Mucosa of descending colon (tissue), 3 donors: Measurements from ENCODE around the gene IYD. TPM values are rescaled to one million over a fixed set of nuclear protein-coding genes. Genes with fewer than 3 reads are reported as not detected.

Source experiments
- ATAC-seq: fragments of 200-7000 bp; cut with Tn5 transposase; one replicate; pipeline ENCODE4 v1.9.1; 2020; ENCODE audit warnings: mild to moderate bottlenecking, moderate library complexity
- DNase-seq, 3 donors: peaks; one replicate each; pipeline ENCODE4 v3.0.0-alpha.2; 2020
- H3K36me3 ChIP-seq: fragments of 200-600 bp; one replicate; pipeline ENCODE4 v1.8.0; 2021; ENCODE audit warnings: low read depth, mild to moderate bottlenecking
- H3K4me1 ChIP-seq: fragments of 200-600 bp; one replicate; pipeline ENCODE4 v1.8.0; 2021; ENCODE audit warnings: low read depth, mild to moderate bottlenecking
- H3K4me3 ChIP-seq: fragments of 200-600 bp; one replicate; pipeline ENCODE4 v1.8.0; 2021; ENCODE audit warnings: mild to moderate bottlenecking
- H3K9me3 ChIP-seq: fragments of 200-600 bp; one replicate; pipeline ENCODE4 v1.8.0; 2021; ENCODE audit warnings: mild to moderate bottlenecking
- CTCF ChIP-seq: fragments of 200-600 bp; IDR thresholded peaks from one replicate; pipeline ENCODE4 v1.8.0; 2022; ENCODE audit warnings: antibody characterized with exemption, mild to moderate bottlenecking
- intact Hi-C, 2 donors: fragments of 100-400 bp; cut with DNase I in 1 of 2; cut with micrococcal nuclease in 1 of 2; formaldehyde crosslinking; loops; one replicate each; pipeline versions ENCODE4 v1.11.0 to v1.11.1; 2022; cut with DNase I, micrococcal nuclease
- total RNA-seq, 3 donors: library from RNA; stranded (reverse); fragmentation: NEBNext Ultra II Directional in 2 of 3; extraction: Animal tissue kit (Norgen Biotek cat#: 25700) in 2 of 3; gene quantifications; one replicate each; pipeline versions ENCODE4 v1.2.1 to v1.2.4, GENCODE V29; 2021 to 2023
- donor health status: DM: no; HTN: no; CAD: no; lungs with moderate emphysema.
- donor health status: DM: no; HTN: no; CAD: no.
- donor health status: DM: no; HTN: yes; CAD: no.

Gene IYD
- total RNA-seq, 3 donors from 2014 or later, result 7.5 to 25.3 (median 15.3) TPM

GRCh38 chr6:150352321-150353296 is 16.2 kb upstream of the IYD start:
- no peaks in the 10 kb centered on the region for H3K36me3 ChIP-seq
- intact Hi-C loops, result no loop called here
- H3K4me1 ChIP-seq, result no peaks in the 10 kb centered on the region
- TF ChIP-seq CTCF, result no peak
- H3K9me3 ChIP-seq, result no peaks in the 10 kb centered on the region
- no peak overlapping the region for H3K4me3 ChIP-seq
- ATAC-seq (no peak), DNase-seq (no peak)

GRCh38 chr6:150353445-150353844 is 15.4 kb upstream of the IYD start:
- no peak overlapping the region for H3K4me3 ChIP-seq
- TF ChIP-seq CTCF, result no peak
- no peaks in the 10 kb centered on the region for H3K36me3 ChIP-seq
- H3K4me1 ChIP-seq, result no peaks in the 10 kb centered on the region
- DNase-seq (no peak), ATAC-seq (no peak)
- H3K9me3 ChIP-seq, result no peaks in the 10 kb centered on the region
- intact Hi-C loops, result no loop called here

- no peaks in the 10 kb centered on the region for H3K9me3 ChIP-seq
- intact Hi-C loops, result no loop called here
- no peak overlapping the region for H3K4me3 ChIP-seq
- no peaks in the 10 kb centered on the region for H3K36me3 ChIP-seq
- TF ChIP-seq CTCF, result no peak
- H3K4me1 ChIP-seq, result no peaks in the 10 kb centered on the region
- ATAC-seq, result no peak
- no peak for DNase-seq
These were observed 13.8 kb upstream of the IYD start for GRCh38 chr6:150354754-150355571.

GRCh38 chr6:150355932-150356331 is 12.9 kb upstream of the IYD start:
- no peaks in the 10 kb centered on the region for H3K36me3 ChIP-seq
- no peak for TF ChIP-seq CTCF
- ATAC-seq (no peak), DNase-seq (no peak)
- no peaks in the 10 kb centered on the region for H3K4me1 ChIP-seq
- intact Hi-C loops, result no loop called here
- H3K4me3 ChIP-seq, result no peak overlapping the region
- no peaks in the 10 kb centered on the region for H3K9me3 ChIP-seq

- no peak for ATAC-seq
- no peaks in the 10 kb centered on the region for H3K36me3 ChIP-seq
- intact Hi-C loops, result no loop called here
- no peak for DNase-seq
- H3K9me3 ChIP-seq, result no peaks in the 10 kb centered on the region
- TF ChIP-seq CTCF, result no peak
- H3K4me3 ChIP-seq, result no peak overlapping the region
- H3K4me1 ChIP-seq, result no peaks in the 10 kb centered on the region
These were observed 6.9 kb upstream of the IYD start for GRCh38 chr6:150361876-150362275.
